Measurements from ENCODE around the gene COPG2.

- TF ChIP-seq POLR2AphosphoS5 (IDR thresholded peaks at IDR 0.05) (no peak), POLR2A (IDR thresholded peaks at IDR 0.05) (no peak)
- TF ChIP-seq, protein P1, sequence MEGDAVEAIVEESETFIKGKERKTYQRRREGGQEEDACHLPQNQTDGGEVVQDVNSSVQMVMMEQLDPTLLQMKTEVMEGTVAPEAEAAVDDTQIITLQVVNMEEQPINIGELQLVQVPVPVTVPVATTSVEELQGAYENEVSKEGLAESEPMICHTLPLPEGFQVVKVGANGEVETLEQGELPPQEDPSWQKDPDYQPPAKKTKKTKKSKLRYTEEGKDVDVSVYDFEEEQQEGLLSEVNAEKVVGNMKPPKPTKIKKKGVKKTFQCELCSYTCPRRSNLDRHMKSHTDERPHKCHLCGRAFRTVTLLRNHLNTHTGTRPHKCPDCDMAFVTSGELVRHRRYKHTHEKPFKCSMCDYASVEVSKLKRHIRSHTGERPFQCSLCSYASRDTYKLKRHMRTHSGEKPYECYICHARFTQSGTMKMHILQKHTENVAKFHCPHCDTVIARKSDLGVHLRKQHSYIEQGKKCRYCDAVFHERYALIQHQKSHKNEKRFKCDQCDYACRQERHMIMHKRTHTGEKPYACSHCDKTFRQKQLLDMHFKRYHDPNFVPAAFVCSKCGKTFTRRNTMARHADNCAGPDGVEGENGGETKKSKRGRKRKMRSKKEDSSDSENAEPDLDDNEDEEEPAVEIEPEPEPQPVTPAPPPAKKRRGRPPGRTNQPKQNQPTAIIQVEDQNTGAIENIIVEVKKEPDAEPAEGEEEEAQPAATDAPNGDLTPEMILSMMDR (IDR thresholded peaks at IDR 0.05) = no peak
Measured at GRCh38 chr7:130662426-130662825, 6.1 kb downstream of the COPG2 start.

All from transverse colon (tissue), 4 donors.